ENCODE measurements around the gene TMEM219. TPM values are rescaled to one million over a fixed set of nuclear protein-coding genes. Genes with fewer than 3 reads are reported as not detected.

Gene TMEM219
- total RNA-seq, 1 donor from 2014 or later: 63.2 TPM

GRCh38 chr16:29971304-29971703, 9.4 kb downstream of the TMEM219 start:
- Histone ChIP-seq H3K36me3 (peaks cover 26% of the 10 kb centered on the region), H3K27me3 (ENCODE audit: low read depth) (no peaks in the 10 kb centered on the region), H3K4me1 (peaks cover 31% of the 10 kb centered on the region), H3K27ac (replicated peaks) (no peak overlapping the region), H3K9me3 (replicated peaks) (no peaks in the 10 kb centered on the region), H3K4me3 (no peak overlapping the region)
- TF ChIP-seq, protein P1, sequence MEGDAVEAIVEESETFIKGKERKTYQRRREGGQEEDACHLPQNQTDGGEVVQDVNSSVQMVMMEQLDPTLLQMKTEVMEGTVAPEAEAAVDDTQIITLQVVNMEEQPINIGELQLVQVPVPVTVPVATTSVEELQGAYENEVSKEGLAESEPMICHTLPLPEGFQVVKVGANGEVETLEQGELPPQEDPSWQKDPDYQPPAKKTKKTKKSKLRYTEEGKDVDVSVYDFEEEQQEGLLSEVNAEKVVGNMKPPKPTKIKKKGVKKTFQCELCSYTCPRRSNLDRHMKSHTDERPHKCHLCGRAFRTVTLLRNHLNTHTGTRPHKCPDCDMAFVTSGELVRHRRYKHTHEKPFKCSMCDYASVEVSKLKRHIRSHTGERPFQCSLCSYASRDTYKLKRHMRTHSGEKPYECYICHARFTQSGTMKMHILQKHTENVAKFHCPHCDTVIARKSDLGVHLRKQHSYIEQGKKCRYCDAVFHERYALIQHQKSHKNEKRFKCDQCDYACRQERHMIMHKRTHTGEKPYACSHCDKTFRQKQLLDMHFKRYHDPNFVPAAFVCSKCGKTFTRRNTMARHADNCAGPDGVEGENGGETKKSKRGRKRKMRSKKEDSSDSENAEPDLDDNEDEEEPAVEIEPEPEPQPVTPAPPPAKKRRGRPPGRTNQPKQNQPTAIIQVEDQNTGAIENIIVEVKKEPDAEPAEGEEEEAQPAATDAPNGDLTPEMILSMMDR (IDR thresholded peaks at IDR 0.05; ENCODE audit: borderline replicate concordance): no peak
- no peak for DNase-seq
- intact Hi-C loops (cut with micrococcal nuclease): no loop called here

DNA sequence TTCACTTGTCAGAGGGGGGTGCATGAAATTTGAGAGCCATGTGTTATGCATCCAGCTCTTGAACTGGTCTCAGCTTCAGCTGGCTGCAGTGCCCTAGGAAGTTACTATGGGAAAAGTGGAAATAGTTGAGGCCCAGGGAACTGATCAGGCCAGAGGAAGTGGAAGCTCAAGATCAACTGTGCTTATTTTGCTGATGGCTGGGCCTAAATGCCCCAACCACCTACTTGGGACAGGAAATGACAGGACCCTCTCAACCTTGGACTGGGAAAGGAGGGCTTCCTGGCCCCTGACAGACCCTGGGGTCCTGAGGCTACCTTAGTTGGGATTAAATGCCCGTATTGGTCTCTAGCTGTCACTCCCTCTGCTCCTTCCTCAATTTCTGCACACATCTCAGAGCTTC, 10.6 kb downstream of the TMEM219 start:
- Histone ChIP-seq H3K36me3 (peaks cover 26% of the 10 kb centered on the region), H3K9me3 (replicated peaks) (no peaks in the 10 kb centered on the region), H3K4me1 (peaks cover 42% of the 10 kb centered on the region), H3K27me3 (ENCODE audit: low read depth) (no peaks in the 10 kb centered on the region), H3K4me3 (no peak overlapping the region), H3K27ac (replicated peaks) (no peak overlapping the region)
- DNase-seq: no peak
- intact Hi-C loops (cut with micrococcal nuclease): no loop called here
- TF ChIP-seq, protein P1 (IDR thresholded peaks at IDR 0.05; ENCODE audit: borderline replicate concordance): no peak

DNA sequence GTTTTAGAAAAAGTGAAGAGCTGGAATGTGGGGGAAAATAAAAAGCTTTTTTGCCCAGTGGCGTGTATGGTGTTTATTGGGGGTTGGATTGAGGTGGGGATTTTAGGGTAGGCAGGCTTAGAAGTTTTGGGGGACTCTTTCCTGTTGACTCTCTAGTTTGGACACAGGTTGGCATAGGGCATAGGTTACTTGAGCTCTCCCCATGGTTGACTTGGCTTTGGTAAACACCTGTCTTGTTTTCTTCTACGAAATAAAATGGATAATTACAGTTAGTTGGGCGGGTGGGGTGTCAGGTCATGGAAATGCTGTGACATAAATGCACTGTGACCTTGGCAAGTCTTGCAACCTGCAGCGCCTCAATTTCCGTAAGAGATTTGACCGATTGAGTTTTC, 11.1 kb downstream of the TMEM219 start:
- intact Hi-C loops (cut with micrococcal nuclease): no loop called here
- Histone ChIP-seq H3K4me3 (peak overlapping the region; percentile 97), H3K27me3 (ENCODE audit: low read depth) (no peaks in the 10 kb centered on the region), H3K36me3 (peaks cover 26% of the 10 kb centered on the region), H3K4me1 (peaks cover 47% of the 10 kb centered on the region), H3K9me3 (replicated peaks) (no peaks in the 10 kb centered on the region), H3K27ac (replicated peaks) (peak overlapping the region; percentile 96)
- DNase-seq: no peak
- TF ChIP-seq, protein P1 (IDR thresholded peaks at IDR 0.05; ENCODE audit: borderline replicate concordance): no peak

DNA sequence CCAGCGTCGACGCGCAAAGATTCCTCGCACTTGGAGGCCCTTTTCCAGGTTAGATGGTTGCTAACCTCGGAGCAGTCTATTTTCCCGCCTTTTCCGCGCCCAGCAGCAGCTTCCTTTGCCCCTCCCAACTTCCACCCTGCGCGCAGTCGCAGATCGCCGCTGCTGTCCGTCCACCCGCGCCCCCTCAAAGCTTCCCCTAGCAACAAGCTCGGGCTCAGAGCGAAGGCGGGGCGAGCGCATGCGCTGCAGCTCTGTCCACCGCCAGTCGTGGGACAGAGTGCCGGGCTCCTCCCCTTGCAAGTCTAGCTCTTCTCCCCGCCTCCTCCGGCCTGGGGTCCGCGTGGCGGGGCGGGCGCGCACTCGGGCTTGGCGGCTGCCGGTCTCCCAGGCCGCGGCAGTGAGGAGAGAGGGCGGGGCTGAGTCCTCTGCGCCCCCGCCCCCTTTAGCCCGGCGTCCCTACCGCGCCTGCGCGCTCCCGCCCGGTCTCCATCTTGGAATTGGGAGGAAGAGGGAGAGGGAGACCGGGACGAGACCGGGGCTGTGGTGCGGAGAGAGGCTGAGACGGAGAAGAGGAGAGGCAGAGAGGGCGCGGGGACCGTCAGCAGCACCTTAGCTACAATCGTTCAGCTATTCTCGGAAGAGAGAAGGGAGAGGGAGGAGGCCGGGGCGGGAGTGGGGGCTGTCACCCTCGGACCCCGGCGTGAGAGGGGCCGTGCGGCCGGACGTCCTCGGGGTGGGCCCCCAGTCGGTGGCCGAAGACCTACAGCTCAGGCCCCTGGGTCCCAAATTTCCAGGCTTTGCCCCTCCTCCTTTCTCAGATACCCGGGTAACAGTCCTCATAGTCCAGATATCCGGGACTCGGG, 11.7 kb downstream of the TMEM219 start, which contains the start of gene TAOK2:
Gene TAOK2 (plus strand): TSS at position 485 of the 863 bp plus-strand sequence. CDS start 3,905 bp downstream, outside the sequence.
- Histone ChIP-seq H3K9me3 (replicated peaks) (no peaks in the 10 kb centered on the region), H3K36me3 (peaks cover 26% of the 10 kb centered on the region), H3K4me1 (peaks cover 54% of the 10 kb centered on the region), H3K4me3 (peak within 1 kb of the TSS; percentile 97), H3K27me3 (ENCODE audit: low read depth) (no peaks in the 10 kb centered on the region), H3K27ac (replicated peaks) (peak within 1 kb of the TSS; percentile 96)
- intact Hi-C loops (cut with micrococcal nuclease): no loop called here
- TF ChIP-seq, protein P1 (IDR thresholded peaks at IDR 0.05; ENCODE audit: borderline replicate concordance): no peak
- DNase-seq: peak; percentile 99

DNA sequence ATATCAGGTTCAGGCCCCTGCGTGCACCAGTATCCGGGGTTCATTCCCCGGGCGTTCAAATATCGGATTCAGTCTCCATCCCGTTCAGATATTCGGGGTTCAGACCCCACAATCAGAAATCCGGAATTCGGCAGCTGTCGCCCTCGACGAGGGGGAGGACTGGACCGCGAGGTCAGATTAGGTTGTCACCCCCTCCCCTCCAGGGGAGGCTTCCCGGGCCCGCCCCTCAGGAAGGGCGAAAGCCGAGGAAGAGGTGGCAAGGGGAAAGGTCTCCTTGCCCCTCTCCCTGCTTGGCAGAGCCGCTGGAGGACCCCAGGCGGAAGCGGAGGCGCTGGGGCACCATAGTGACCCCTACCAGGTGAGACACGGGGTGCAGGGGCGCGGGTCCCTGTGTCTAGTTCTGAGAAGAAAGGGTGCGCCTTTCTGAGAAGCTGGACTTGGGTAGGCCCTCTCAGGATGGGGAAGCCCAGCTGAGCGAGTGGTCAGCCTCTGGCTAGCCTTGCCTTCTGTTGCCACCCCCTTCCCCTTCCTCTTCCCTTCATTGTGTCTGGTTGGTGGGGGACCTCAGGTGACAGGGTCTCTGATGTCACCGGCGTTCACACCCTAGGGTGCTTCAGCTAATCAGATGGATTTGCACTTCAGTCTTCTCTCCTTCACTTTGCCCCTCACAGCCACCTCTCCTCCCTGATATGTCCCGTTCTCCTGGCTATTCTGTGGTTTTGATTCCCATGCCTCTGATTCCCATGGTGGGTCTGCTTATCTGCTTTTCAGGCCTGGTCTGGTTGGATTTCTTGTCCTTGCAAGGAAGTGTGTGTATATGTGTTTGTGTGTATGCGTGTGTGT, 12.6 kb downstream of the TMEM219 start:
- H3K4me3 ChIP-seq: peak overlapping the region; percentile 97
- TF ChIP-seq, protein P1 (IDR thresholded peaks at IDR 0.05; ENCODE audit: borderline replicate concordance): no peak
- peak overlapping the region; percentile 96 for H3K27ac ChIP-seq (replicated peaks)
- no peaks in the 10 kb centered on the region for H3K27me3 ChIP-seq (ENCODE audit: low read depth)
- no peaks in the 10 kb centered on the region for H3K9me3 ChIP-seq (replicated peaks)
- H3K36me3 ChIP-seq: peaks cover 28% of the 10 kb centered on the region
- intact Hi-C loops (cut with micrococcal nuclease): no loop called here
- H3K4me1 ChIP-seq: peaks cover 60% of the 10 kb centered on the region
- DNase-seq: no peak

All from left ventricle myocardium inferior (tissue), 1 donor.